Sigmoid colon (tissue), 7 donors: ENCODE measurements around the gene ELOB. TPM values are rescaled to one million over a fixed set of nuclear protein-coding genes. Genes with fewer than 3 reads are reported as not detected.

Source experiments
- DNase-seq: peaks from one replicate; pipeline ENCODE4 v3.0.0-alpha.2; 2019
- H3K27ac ChIP-seq, 4 donors: fragments of 200-600 bp; sonication (generic); one replicate each; pipeline ENCODE4 v1.5.1; 2016 to 2019; ENCODE audit warnings: mild to moderate bottlenecking in 1 of 4
- H3K27me3 ChIP-seq, 3 donors: fragments of 200-600 bp; sonication (generic); one replicate each; pipeline ENCODE4 v1.5.1; 2019; ENCODE audit warnings: mild to moderate bottlenecking in 1 of 3
- H3K36me3 ChIP-seq, 4 donors: fragments of 200-600 bp; sonication (generic); one replicate each; pipeline ENCODE4 v1.5.1; 2016 to 2019
- H3K4me1 ChIP-seq, 4 donors: fragments of 200-600 bp; sonication (generic); one replicate each; pipeline ENCODE4 v1.5.1; 2017 to 2019
- H3K4me3 ChIP-seq, 4 donors: fragments of 200-600 bp; sonication (generic); one replicate each; pipeline ENCODE4 v1.5.1; 2017 to 2019; ENCODE audit warnings: mild to moderate bottlenecking in 2 of 4, moderate library complexity in 1 of 4
- H3K9me3 ChIP-seq, 4 donors: fragments of 200-600 bp in 3 of 4; sonication (generic) in 3 of 4; one replicate each; pipeline versions ENCODE4 v1.5.1 to v1.6.1; 2013 to 2019
- EP300 ChIP-seq, 4 donors: sonication (generic); formaldehyde crosslinking; IDR thresholded peaks; one replicate each; pipeline ENCODE4 v1.6.1; 2017; ENCODE audit warnings: antibody characterized with exemption in 4 of 4
- POLR2A ChIP-seq, 2 donors: fragments of 450-650 bp; IDR thresholded peaks; one replicate each; pipeline ENCODE4 v1.6.1; 2016; ENCODE audit warnings: antibody characterized with exemption in 2 of 2, mild to moderate bottlenecking in 2 of 2, moderate library complexity in 2 of 2
- POLR2AphosphoS5 ChIP-seq, 4 donors: sonication (generic); formaldehyde crosslinking; IDR thresholded peaks; one replicate each; pipeline ENCODE4 v1.6.1; 2017; ENCODE audit warnings: antibody characterized with exemption in 4 of 4
- WGBS, 2 donors: extraction: QIAGEN DNeasy Blood & Tissue Kit; methylation state at CpG; one replicate each; pipeline ENCODE4 v1.1.7; 2013; 5-methylcytosine and 5-hydroxymethylcytosine counted together
- intact Hi-C: fragments of 100-400 bp; cut with DNase I; formaldehyde crosslinking; loops from one replicate; pipeline ENCODE4 v1.15.1; 2023
- polyA plus RNA-seq, 3 donors: library from polyadenylated mRNA; stranded (reverse); fragments of 200-250 nt; gene quantifications; one replicate each; pipeline ENCODE4 v1.2.3, GENCODE V29; 2013
- total RNA-seq, 4 donors: library from RNA; depleted of rRNA; stranded (reverse); fragments of >200 nt; gene quantifications; one replicate each; pipeline ENCODE4 v1.1.0, GENCODE V29; 2016
- TF ChIP-seq, protein P1 (sequence below), 4 experiments: fragments of 450-650 bp in 3 of 4; fragments of 200-600 bp in 1 of 4; IDR thresholded peaks; one replicate each; pipeline ENCODE4 v1.5.1; 2016 to 2019; ENCODE audit warnings: antibody characterized with exemption in 4 of 4, mild to moderate bottlenecking in 3 of 4, moderate library complexity in 2 of 4
- donor health status: healthy with polysubstance abuse.
- donor health status: Bipolar disorder and iron deficiency.
- donor health status: healthy.

Gene ELOB
- total and polyA plus RNA-seq, 7 donors: 329 to 1,166 (median 475) TPM

DNA sequence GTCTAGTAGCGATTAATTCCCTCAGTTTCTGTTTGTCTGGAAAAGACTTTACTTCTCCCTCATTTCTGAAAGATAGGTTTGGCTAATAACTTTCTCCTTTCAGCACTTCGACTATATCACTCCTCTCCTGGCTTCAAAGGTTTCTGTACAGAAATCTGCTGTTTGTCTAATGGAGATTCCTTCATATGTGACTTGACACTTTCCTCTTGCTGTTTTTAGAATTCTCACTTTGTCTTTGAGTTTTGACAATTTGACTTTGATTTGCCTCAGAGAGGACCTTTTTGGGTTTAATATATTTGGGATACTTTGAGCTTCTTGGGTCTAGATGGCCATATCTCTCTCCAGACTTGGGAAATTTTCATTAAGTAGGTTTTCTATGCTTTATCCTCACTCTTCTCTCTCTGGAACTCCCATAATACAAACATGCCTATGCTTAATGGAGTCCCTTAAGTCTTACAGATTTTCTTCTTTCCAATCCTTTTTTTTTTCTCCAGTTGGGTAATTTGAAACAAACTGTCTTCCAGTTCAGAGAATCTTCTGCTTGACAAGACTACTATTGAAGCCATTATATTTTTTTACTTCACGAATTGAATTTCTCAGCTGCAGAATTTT, 32.2 kb upstream of the ELOB start:
- H3K4me3 ChIP-seq: no peak overlapping the region
- no peaks in the 10 kb centered on the region for H3K4me1 ChIP-seq
- H3K36me3 ChIP-seq: no peaks in the 10 kb centered on the region
- DNase-seq: no peak
- H3K9me3 ChIP-seq: peaks cover 0 to 5% (median 3%) of the 10 kb centered on the region in 4 donors
- intact Hi-C loops: no loop called here
- 81 to 83% methylated on average over 3 of the region's 3 CpGs for WGBS, 2 donors
- TF ChIP-seq EP300 (IDR thresholded peaks at IDR 0.05) (no peak), POLR2AphosphoS5 (IDR thresholded peaks at IDR 0.05) (no peak), POLR2A (IDR thresholded peaks at IDR 0.05) (no peak)
- TF ChIP-seq, protein P1, sequence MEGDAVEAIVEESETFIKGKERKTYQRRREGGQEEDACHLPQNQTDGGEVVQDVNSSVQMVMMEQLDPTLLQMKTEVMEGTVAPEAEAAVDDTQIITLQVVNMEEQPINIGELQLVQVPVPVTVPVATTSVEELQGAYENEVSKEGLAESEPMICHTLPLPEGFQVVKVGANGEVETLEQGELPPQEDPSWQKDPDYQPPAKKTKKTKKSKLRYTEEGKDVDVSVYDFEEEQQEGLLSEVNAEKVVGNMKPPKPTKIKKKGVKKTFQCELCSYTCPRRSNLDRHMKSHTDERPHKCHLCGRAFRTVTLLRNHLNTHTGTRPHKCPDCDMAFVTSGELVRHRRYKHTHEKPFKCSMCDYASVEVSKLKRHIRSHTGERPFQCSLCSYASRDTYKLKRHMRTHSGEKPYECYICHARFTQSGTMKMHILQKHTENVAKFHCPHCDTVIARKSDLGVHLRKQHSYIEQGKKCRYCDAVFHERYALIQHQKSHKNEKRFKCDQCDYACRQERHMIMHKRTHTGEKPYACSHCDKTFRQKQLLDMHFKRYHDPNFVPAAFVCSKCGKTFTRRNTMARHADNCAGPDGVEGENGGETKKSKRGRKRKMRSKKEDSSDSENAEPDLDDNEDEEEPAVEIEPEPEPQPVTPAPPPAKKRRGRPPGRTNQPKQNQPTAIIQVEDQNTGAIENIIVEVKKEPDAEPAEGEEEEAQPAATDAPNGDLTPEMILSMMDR (IDR thresholded peaks at IDR 0.05): no peak
- no peak overlapping the region for H3K27ac ChIP-seq
- H3K27me3 ChIP-seq: peaks cover 0 to 12% (median 6%) of the 10 kb centered on the region in 3 donors

DNA sequence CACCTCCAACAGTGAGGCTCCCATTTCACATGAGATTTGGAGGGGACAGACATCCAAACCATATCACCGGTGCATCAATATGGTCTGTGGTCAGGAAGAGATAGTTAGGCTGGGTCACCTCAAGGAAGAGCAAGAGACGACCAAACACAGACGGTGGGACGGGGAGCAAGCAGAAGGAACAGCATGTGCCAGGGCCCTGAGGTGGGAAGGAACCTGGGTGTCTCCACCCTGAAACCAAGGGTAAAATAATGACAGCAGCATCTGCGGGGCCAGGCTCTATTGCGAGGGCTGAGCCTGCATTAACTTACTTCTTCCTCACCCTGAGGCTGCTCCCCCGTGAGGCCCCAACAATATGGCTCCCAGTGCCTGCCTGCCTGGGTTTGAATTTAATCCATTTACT, 31.1 kb upstream of the ELOB start:
- intact Hi-C loops: no loop called here
- peak; percentile 18 for DNase-seq

DNA sequence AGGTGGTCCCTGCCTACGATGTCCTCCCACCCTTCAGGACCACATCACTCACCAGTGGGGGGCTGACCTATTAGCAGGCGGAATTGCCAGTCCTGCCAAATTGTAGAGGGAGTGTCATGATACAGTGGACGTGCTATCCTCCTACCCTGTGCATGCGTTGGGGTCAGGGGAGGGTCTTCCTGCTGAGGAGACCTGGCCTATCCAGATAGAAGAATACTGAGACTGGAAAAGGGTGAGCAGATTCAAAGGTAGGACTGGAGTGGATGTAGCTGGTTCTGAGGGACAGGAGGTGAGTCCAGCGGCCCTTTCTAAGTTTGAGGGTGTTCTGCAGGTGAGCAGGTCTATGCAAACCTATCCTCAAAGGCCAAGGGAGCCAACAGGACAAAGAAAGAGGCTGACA, 29.2 kb upstream of the ELOB start:
- Histone ChIP-seq H3K4me1 (no peaks in the 10 kb centered on the region), H3K27me3 (peaks cover 0 to 1% (median under 1%) of the 10 kb centered on the region in 3 donors), H3K27ac (no peak overlapping the region), H3K9me3 (peaks cover 0 to 10% (median 7%) of the 10 kb centered on the region in 4 donors), H3K36me3 (no peaks in the 10 kb centered on the region), H3K4me3 (no peak overlapping the region)
- peak; percentile 33 for DNase-seq
- TF ChIP-seq POLR2AphosphoS5 (IDR thresholded peaks at IDR 0.05) (no peak), POLR2A (IDR thresholded peaks at IDR 0.05) (no peak), EP300 (IDR thresholded peaks at IDR 0.05) (no peak)
- TF ChIP-seq, protein P1 (IDR thresholded peaks at IDR 0.05): no peak
- 77 to 90% methylated on average over 5 of the region's 5 CpGs for WGBS, 2 donors
- intact Hi-C loops: no loop called here

More for the DNA sequence above, 31.1 kb upstream of the ELOB start:
- peaks cover 0 to 10% (median 7%) of the 10 kb centered on the region in 4 donors for H3K9me3 ChIP-seq
- WGBS, 2 donors: 88 to 94% methylated on average over 7 of the region's 7 CpGs
- no peaks in the 10 kb centered on the region for H3K36me3 ChIP-seq
- no peaks in the 10 kb centered on the region for H3K4me1 ChIP-seq
- H3K27ac ChIP-seq: no peak overlapping the region
- no peak for TF ChIP-seq EP300 (IDR thresholded peaks at IDR 0.05)
- TF ChIP-seq, protein P1 (IDR thresholded peaks at IDR 0.05): no peak
- no peak for TF ChIP-seq POLR2AphosphoS5 (IDR thresholded peaks at IDR 0.05)
- TF ChIP-seq POLR2A (IDR thresholded peaks at IDR 0.05): no peak
- H3K27me3 ChIP-seq: peaks cover 0 to 12% (median 6%) of the 10 kb centered on the region in 3 donors
- H3K4me3 ChIP-seq: no peak overlapping the region

DNA sequence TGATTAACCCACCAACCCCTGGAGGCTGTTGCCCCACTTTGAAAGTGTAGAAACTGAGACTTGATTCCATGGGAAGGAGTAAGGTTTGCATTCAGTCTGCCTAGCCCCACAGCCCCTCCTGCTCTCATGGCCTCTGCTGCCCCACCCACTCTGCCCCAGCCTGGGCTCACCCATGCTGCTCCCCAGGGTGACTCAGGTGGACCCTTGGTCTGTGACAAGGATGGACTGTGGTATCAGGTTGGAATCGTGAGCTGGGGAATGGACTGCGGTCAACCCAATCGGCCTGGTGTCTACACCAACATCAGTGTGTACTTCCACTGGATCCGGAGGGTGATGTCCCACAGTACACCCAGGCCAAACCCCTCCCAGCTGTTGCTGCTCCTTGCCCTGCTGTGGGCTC, 27.6 kb upstream of the ELOB start:
- Histone ChIP-seq H3K4me1 (no peaks in the 10 kb centered on the region), H3K36me3 (no peaks in the 10 kb centered on the region), H3K27me3 (peaks cover 0 to under 1% (median 0%) of the 10 kb centered on the region in 3 donors), H3K4me3 (no peak overlapping the region), H3K27ac (no peak overlapping the region), H3K9me3 (peaks cover 0 to 10% (median 7%) of the 10 kb centered on the region in 4 donors)
- TF ChIP-seq, protein P1 (IDR thresholded peaks at IDR 0.05): no peak
- TF ChIP-seq POLR2A (IDR thresholded peaks at IDR 0.05) (no peak), EP300 (IDR thresholded peaks at IDR 0.05) (no peak), POLR2AphosphoS5 (IDR thresholded peaks at IDR 0.05) (no peak)
- 90 to 96% methylated on average over 4 of the region's 4 CpGs for WGBS, 2 donors
- intact Hi-C loops: no loop called here
- no peak for DNase-seq
